ENCODE measurements around the gene RFC4. TPM values are rescaled to one million over a fixed set of nuclear protein-coding genes. Genes with fewer than 3 reads are reported as not detected.
"Not testable (repeated sequence)": the region's sequence is repeated elsewhere in the genome, so short reads cannot be mapped to it uniquely, and the experiment has no call there.

RFC4 gene
- total RNA-seq, 1 donor from 2014 or later, result 15.2 TPM

GRCh38 chr3:186825294-186825821 lies 19.1 kb upstream of the RFC4 start:
- DNase-seq (ENCODE audit: low read depth), result peak; percentile 56

- no peak for DNase-seq (ENCODE audit: low read depth)
These were observed 18.3 kb upstream of the RFC4 start for GRCh38 chr3:186824430-186825139.

- no peak for DNase-seq (ENCODE audit: low read depth)
These were observed 17.1 kb upstream of the RFC4 start for GRCh38 chr3:186823386-186823785.

- not testable (repeated sequence) for DNase-seq (ENCODE audit: low read depth)
These were observed 16.1 kb upstream of the RFC4 start for GRCh38 chr3:186822388-186822759.

- peak; percentile 73 for DNase-seq (ENCODE audit: low read depth)
These were observed 15.4 kb upstream of the RFC4 start for GRCh38 chr3:186821429-186822387.

- no peak for DNase-seq (ENCODE audit: low read depth)
These were observed 12.7 kb upstream of the RFC4 start for GRCh38 chr3:186818956-186819355.

GRCh38 chr3:186818516-186818915 lies 12.2 kb upstream of the RFC4 start:
- DNase-seq (ENCODE audit: low read depth), result no peak

- DNase-seq (ENCODE audit: low read depth), result no peak
These were observed 9.2 kb upstream of the RFC4 start for GRCh38 chr3:186815435-186815834.

- DNase-seq (ENCODE audit: low read depth), result no peak
These were observed 7.8 kb upstream of the RFC4 start for GRCh38 chr3:186814100-186814499.

- DNase-seq (ENCODE audit: low read depth), result not testable (repeated sequence)
These were observed 5.0 kb upstream of the RFC4 start for GRCh38 chr3:186811313-186811712.

- DNase-seq (ENCODE audit: low read depth), result no peak
These were observed 4.2 kb upstream of the RFC4 start for GRCh38 chr3:186810336-186810996.

- DNase-seq (ENCODE audit: low read depth), result no peak
These were observed 949 bp upstream of the RFC4 start for GRCh38 chr3:186807231-186807630.

GRCh38 chr3:186803447-186803846 lies 2.8 kb downstream of the RFC4 start:
- not testable (repeated sequence) for DNase-seq (ENCODE audit: low read depth)

- no peak for DNase-seq (ENCODE audit: low read depth)
These were observed 3.6 kb downstream of the RFC4 start for GRCh38 chr3:186802701-186803100.

GRCh38 chr3:186800285-186800684 lies 6.0 kb downstream of the RFC4 start:
- no peak for DNase-seq (ENCODE audit: low read depth)

- no peak for DNase-seq (ENCODE audit: low read depth)
These were observed 7.9 kb downstream of the RFC4 start for GRCh38 chr3:186798239-186798874.

- DNase-seq (ENCODE audit: low read depth), result peak; percentile 26
These were observed 15.9 kb downstream of the RFC4 start for GRCh38 chr3:186790261-186790981.

- DNase-seq (ENCODE audit: low read depth), result no peak
These were observed 16.6 kb downstream of the RFC4 start for GRCh38 chr3:186789554-186790260.

GRCh38 chr3:186788482-186789370 lies 17.6 kb downstream of the RFC4 start:
- no peak for DNase-seq (ENCODE audit: low read depth)

Data from myocyte (in vitro differentiated cells).